Measurements from ENCODE around the gene BAG5.
"Not testable (repeated sequence)": the region's sequence is repeated elsewhere in the genome, so short reads cannot be mapped to it uniquely, and the experiment has no call there.

BAG5 gene

DNA sequence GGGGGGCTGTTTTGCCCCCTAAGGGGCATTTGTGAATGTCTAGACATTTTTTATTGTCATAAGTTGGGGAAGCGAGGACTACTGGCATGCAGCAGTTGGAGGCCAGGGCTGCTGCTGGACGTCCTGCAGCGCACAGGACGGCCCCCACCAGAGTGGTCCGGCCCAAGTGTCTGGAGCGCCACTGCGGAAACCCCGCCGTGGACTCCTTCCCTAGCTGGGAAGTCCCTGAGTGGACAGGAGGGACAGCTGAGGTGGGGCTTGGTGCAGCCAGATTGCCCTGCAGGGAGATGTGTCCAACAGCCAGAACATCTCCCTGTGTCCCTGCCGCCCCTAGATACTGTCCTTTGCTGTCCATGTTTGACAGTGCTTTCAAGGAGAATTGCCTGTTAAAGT lies 45.3 kb downstream of the BAG5 start:
- Mint-ChIP-seq H3K27me3 (ENCODE audit: low read depth, poor library complexity) (peaks cover 8% of the 10 kb centered on the region), H3K9me3 (no peaks in the 10 kb centered on the region), H3K4me1 (peaks cover 40% of the 10 kb centered on the region), H3K4me3 (no peak overlapping the region), H3K27ac (no peak overlapping the region), H3K36me3 (ENCODE audit: low read depth) (peaks cover 12% of the 10 kb centered on the region)
- DNase-seq: no peak
- TF ChIP-seq, protein P1, sequence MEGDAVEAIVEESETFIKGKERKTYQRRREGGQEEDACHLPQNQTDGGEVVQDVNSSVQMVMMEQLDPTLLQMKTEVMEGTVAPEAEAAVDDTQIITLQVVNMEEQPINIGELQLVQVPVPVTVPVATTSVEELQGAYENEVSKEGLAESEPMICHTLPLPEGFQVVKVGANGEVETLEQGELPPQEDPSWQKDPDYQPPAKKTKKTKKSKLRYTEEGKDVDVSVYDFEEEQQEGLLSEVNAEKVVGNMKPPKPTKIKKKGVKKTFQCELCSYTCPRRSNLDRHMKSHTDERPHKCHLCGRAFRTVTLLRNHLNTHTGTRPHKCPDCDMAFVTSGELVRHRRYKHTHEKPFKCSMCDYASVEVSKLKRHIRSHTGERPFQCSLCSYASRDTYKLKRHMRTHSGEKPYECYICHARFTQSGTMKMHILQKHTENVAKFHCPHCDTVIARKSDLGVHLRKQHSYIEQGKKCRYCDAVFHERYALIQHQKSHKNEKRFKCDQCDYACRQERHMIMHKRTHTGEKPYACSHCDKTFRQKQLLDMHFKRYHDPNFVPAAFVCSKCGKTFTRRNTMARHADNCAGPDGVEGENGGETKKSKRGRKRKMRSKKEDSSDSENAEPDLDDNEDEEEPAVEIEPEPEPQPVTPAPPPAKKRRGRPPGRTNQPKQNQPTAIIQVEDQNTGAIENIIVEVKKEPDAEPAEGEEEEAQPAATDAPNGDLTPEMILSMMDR (IDR thresholded peaks at IDR 0.05): no peak

DNA sequence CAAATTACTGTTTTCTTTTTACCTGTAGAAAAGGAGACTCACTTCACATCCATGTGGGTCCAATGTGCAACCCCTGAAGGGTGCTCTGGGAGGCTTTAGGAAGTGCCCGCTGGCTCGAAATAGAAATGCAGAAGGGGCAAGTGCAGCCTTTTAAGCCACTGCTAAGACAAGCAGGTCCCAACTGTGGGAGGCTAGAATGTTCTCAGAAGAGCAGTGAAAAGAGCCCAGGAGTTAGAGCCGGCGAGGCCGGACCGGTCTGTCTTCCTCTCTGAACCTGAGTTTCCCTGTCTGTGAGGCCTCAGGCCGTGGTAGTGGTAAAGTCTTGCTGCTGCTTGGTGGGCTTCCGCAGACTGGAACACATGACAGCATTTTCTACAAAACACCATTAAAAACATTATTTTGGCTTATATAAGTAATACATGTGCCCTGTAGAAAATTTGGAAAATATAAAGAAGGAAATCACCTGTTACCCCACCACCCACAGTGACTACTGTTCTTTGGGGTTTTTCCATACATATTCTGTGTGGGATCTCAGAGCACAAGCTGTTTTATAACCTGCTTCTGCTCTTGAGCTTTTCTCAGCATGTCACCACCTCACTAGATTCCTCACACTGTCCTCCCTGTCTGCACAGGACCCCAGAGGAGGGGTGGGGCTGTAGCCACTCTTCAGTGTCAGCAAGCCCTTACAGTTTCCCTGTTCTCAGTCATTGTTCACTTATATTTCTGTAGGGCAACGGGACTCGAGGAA lies 45.9 kb downstream of the BAG5 start:
- no peak overlapping the region for H3K27ac Mint-ChIP-seq
- H3K36me3 Mint-ChIP-seq (ENCODE audit: low read depth): peaks cover 13% of the 10 kb centered on the region
- TF ChIP-seq, protein P1 (IDR thresholded peaks at IDR 0.05): no peak
- DNase-seq: no peak
- no peaks in the 10 kb centered on the region for H3K9me3 Mint-ChIP-seq
- no peak overlapping the region for H3K4me3 Mint-ChIP-seq
- peaks cover 8% of the 10 kb centered on the region for H3K27me3 Mint-ChIP-seq (ENCODE audit: low read depth, poor library complexity)
- H3K4me1 Mint-ChIP-seq: peaks cover 40% of the 10 kb centered on the region

DNA sequence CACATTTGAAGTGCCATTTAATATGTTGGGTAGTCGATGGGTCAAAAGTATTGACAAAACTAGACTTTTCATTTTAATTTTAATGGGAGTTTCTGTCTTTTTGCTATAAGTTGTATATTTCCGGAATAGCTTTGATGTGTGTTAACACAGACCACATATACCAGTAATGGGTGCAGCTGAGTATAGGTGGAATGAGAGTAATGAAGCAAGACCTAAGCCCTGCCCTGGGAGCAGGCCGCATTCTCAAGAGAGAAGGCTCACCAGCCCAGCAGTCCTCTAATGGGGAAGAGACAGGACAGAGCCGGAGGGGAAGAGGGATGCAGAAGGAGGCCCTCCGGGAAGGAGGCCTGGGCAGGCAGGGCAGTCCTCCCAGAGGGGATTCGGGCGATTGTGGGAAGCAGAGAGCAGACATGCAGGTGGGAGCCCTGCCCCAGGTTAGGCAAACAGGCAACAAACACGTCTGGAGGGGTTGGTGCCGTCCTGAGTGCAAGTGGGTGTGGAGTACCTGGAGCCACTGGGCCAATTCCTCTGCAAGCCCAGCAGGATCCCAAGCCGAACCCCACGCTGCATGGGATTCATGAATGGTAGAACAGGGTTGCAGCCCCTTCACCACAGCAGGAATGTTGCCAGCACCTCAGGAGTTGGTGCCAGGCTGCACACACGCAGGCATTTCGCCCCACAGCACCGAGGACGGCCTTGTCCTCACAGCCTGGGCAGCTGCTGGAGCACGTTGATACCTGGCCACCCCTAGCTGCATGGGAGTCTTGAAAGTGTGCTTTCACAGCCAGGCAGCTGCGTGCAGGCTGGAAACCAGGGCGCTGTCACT lies 47.6 kb downstream of the BAG5 start:
- Mint-ChIP-seq H3K36me3 (ENCODE audit: low read depth) (peaks cover 14% of the 10 kb centered on the region), H3K27me3 (ENCODE audit: low read depth, poor library complexity) (peaks cover 11% of the 10 kb centered on the region), H3K9me3 (no peaks in the 10 kb centered on the region), H3K4me3 (no peak overlapping the region), H3K4me1 (peaks cover 50% of the 10 kb centered on the region), H3K27ac (no peak overlapping the region)
- TF ChIP-seq, protein P1 (IDR thresholded peaks at IDR 0.05): no peak
- DNase-seq: no peak

DNA sequence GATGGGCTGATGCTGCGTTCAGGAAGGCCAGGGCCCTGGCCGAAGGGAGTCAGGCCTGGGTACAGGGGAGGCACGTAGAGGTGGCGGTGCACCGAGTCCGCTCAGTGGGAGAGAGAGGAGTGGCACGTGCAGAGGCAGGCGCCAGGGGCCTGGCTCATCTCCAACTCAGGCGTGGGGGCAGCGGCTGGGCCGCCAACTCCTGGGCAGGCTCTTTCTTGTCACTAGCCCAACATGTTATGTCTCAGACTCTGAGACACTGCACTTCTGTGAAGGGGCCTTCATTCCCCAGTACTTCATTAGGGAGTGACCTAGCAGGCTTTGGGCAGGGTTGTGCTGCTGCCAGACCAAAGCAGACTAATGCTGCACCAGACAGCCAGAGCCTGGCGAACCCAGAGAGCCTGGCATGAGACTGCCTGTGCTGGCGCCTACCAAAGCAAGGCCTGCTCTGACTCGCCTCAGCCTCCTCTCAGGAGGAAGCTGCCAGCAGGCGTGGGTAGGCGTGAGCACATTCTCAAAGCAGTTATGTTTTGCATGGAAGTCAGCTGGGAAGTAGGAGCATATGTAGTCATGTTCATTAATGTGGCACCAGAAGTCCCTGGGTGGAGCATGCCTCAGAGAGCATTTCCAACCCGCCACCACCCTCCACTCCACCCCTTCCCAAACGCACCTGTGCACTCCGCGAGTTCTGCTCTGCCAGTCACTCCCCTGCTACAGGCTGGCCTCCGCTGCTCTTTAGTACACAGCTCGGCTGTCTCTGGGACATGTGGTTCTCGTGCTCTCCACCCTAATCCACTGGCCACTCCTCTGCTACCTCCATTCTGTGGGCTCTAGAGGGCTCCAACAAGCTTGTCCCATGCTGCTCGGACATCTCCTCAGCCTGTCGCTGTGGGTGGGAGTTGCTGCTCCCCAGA lies 49.5 kb downstream of the BAG5 start:
- peaks cover 9% of the 10 kb centered on the region for H3K27me3 Mint-ChIP-seq (ENCODE audit: low read depth, poor library complexity)
- no peak overlapping the region for H3K4me3 Mint-ChIP-seq
- no peaks in the 10 kb centered on the region for H3K9me3 Mint-ChIP-seq
- peaks cover 19% of the 10 kb centered on the region for H3K36me3 Mint-ChIP-seq (ENCODE audit: low read depth)
- DNase-seq: no peak
- peaks cover 32% of the 10 kb centered on the region for H3K4me1 Mint-ChIP-seq
- peak overlapping the region; percentile 29 for H3K27ac Mint-ChIP-seq
- TF ChIP-seq, protein P1 (IDR thresholded peaks at IDR 0.05): no peak

DNA sequence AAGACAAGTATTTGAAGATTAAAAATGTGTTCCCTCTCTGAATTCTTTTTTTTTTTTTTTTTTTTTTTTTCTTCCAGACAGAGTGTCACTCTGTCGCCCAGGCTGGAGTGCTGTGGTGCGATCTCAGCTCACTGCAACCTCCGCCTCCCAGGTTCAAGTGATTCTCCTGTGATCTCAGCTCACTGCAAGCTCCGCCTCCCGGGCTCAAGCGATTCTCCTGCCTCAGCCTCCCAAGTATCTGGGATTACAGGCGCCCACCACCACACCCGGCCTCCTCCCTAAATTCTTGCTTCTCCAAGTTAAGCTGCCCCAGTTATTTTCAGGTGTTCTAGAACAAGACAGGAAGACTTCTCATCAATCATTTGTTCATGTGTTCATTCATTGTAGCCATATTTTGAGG lies 50.3 kb downstream of the BAG5 start:
- H3K9me3 Mint-ChIP-seq; H3K4me3 Mint-ChIP-seq; H3K27me3 Mint-ChIP-seq (ENCODE audit: low read depth, poor library complexity); DNase-seq: not testable (repeated sequence)
- Mint-ChIP-seq H3K27ac (peak overlapping the region; percentile 29), H3K36me3 (ENCODE audit: low read depth) (peaks cover 24% of the 10 kb centered on the region), H3K4me1 (peaks cover 25% of the 10 kb centered on the region)
